Germinal center (tissue), 1 donor: ENCODE results near the gene CCNB3.
"Not testable (repeated sequence)": the region's sequence is repeated elsewhere in the genome, so short reads cannot be mapped to it uniquely, and the experiment has no call there.

Experiments used
- DNase-seq: peaks from one replicate; pipeline ENCODE4 v3.0.0; 2012; ENCODE audit warnings: mixed read lengths, low spot score

Gene CCNB3, protein sequence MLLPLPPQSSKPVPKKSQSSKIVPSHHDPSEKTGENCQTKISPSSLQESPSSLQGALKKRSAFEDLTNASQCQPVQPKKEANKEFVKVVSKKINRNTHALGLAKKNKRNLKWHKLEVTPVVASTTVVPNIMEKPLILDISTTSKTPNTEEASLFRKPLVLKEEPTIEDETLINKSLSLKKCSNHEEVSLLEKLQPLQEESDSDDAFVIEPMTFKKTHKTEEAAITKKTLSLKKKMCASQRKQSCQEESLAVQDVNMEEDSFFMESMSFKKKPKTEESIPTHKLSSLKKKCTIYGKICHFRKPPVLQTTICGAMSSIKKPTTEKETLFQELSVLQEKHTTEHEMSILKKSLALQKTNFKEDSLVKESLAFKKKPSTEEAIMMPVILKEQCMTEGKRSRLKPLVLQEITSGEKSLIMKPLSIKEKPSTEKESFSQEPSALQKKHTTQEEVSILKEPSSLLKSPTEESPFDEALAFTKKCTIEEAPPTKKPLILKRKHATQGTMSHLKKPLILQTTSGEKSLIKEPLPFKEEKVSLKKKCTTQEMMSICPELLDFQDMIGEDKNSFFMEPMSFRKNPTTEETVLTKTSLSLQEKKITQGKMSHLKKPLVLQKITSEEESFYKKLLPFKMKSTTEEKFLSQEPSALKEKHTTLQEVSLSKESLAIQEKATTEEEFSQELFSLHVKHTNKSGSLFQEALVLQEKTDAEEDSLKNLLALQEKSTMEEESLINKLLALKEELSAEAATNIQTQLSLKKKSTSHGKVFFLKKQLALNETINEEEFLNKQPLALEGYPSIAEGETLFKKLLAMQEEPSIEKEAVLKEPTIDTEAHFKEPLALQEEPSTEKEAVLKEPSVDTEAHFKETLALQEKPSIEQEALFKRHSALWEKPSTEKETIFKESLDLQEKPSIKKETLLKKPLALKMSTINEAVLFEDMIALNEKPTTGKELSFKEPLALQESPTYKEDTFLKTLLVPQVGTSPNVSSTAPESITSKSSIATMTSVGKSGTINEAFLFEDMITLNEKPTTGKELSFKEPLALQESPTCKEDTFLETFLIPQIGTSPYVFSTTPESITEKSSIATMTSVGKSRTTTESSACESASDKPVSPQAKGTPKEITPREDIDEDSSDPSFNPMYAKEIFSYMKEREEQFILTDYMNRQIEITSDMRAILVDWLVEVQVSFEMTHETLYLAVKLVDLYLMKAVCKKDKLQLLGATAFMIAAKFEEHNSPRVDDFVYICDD (N-terminal part only)

DNA sequence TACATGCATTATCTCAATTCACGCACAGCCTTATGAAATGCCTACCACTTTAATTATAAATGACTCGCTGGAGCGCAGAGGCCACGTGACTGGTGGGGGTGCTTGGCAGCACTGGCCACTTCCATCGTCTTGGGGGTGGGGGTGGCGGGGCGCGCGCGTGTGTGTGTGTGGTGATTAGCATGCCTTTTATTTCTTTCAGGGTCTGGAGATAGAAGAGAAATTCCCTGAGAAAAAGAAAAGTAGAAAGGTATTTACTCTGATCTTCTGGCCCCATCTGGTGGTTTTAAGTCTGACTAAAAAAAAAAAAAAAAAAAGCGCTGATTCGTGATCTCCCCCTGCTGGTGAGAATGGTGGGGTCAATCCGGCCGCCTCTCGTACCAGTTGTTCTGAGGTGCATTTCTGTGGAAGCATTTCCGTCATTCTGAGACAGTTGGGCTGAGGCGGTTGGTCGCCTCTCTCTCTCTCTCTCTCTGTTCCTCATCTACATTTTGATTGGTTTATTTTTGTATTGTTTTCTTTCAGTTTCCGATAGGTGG lies at the start of gene CCNB3:
Gene CCNB3, plus strand, starts transcription at position 402 of the 536 bp plus-strand sequence. CDS start 80,399 bp downstream, outside the sequence.
- peak; percentile 69 for DNase-seq

DNA sequence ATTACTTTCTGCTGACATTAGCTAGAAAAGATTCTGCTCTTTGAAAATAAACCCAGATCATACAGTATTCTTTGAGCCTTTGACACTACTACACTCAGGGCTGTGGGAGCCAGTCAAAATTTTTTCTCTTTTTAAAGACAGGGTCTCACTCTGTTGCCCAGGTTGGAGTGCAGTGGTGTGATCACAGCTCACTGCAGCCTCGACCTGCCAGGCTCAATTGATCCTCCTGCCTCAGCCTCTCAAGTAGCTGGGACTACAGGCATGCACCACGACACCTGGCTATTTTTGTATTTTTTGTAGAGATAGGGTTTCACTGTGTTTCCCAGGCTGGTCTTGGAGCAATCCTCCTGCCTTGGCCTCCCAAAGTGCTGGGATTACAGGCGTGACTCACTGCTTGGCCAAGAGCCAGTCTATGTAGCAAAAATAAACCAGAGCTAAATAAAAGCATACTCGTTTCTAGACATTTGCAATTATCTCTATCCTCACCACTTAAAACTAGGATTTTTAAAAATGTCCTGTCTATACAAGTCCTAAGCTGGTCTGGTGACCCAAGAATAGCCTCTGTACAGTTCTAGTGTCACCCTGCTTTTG lies 46.9 kb upstream of the CCNB3 start:
- DNase-seq, result no peak

DNA sequence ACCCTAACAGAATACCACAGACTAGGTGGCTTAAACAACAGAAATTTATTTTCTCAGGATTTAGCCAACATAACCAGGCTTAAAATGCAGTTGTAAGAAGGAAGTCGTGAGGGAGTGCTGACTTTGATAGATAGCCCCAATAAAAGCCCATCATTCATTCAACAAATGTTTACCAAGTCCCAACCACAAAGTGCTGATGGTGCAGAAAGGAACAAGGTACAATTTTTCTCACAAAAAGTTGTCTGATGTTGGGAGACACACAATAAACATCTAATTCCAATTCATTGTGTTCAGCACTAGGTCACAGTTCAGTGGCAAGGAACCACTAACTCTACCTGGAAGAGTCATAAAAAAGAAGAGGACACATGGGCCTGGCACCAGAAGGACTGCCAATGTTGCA lies 46.0 kb upstream of the CCNB3 start:
- DNase-seq, result no peak

- DNase-seq, result no peak
These were observed 43.4 kb upstream of the CCNB3 start for GRCh38 chrX:50161127-50161526.

- no peak for DNase-seq
These were observed 38.8 kb upstream of the CCNB3 start for GRCh38 chrX:50165727-50166126.

DNA sequence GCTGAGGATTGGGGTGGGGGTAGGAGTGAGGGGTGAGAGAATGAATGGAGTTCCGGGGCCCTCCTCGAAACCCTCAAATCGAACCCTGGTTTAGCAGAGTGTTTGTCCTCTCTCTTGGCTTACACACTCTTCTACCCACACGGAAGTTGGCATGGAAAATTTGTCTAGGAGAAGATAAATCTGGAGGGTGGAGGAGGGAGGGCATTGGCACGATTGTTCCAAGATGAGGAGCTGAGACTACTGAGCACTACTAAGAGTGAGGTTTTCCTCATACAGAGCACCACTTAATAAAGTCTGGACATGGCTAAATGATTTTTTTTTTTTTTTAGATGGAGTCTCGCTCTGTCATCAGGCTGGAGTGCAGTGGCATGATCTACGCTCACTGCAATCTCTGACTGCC lies 37.2 kb upstream of the CCNB3 start:
- DNase-seq, result no peak

GRCh38 chrX:50168241-50168687 lies 36.3 kb upstream of the CCNB3 start:
- no peak for DNase-seq

DNA sequence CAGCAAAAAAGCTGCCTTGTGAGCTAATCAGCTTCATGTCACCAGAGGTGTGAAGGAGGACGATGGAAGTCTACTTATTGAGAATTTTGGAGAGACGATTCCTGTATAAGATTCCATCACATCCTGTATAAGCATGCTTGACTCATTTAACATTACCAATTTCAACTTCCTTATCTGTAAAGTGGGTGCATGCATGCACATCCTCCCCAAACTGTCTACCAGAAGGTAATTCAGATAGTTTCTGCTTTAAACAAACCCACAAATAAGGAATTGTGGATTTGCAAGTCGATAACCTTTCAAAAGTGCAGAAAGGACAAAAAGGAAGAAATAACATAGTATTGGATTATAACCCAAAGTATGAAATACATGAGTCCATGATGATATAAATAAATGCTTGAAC lies 34.8 kb upstream of the CCNB3 start:
- no peak for DNase-seq

DNA sequence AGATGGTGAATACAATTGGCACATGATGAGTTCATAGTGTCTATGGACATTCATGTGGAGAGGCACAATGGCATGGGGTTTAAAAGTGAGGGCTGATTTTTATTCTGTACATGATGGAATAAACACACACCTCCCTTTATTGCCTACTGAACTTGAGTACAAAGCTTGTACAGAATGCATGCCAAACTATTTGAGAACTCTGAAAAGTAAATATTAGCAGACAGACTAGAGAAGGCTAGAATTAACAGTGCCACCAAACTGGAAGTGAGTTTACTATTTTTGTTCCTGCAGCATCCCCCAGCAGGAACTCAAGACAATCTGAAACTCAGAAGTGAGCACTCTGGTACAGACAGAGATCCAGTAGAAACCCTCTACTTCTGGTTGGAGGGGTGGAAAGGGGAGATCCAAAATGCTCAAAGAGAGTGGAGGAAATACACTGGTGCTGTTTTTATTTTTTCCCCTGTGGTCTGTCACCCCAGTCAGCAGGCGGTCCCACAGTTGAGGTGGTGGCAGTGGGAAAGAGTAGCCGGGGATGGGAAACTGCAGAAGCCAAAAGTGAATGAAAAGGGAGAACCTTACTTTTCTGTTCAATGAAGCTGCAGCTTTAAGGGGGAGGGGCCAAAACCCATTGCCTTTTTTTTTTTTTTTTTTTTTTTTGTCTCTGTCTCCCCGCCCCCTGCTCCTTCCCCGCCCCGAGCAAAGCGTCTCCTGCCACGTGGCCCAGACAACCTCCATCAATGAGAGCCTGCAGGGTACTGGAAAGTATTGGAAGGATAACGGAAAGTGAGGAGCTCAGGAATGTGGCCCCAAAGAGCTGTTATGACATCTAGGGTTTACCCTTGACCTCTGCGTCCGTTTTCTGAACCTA lies 24.3 kb upstream of the CCNB3 start:
- DNase-seq, result no peak

GRCh38 chrX:50183891-50184290 lies 20.7 kb upstream of the CCNB3 start:
- DNase-seq, result no peak

GRCh38 chrX:50188859-50189600 lies 15.5 kb upstream of the CCNB3 start:
- DNase-seq, result no peak

- no peak for DNase-seq
These were observed 6.2 kb upstream of the CCNB3 start for GRCh38 chrX:50198348-50198747.

GRCh38 chrX:50200907-50201306 lies 3.7 kb upstream of the CCNB3 start, which contains the start of gene AKAP4:
AKAP4 (minus strand) TSS chrX:50201007; CDS start chrX:50200889, 118 bp downstream.
- DNase-seq, result no peak

- DNase-seq, result no peak
These were observed 2.0 kb upstream of the CCNB3 start for GRCh38 chrX:50202539-50202938.

DNA sequence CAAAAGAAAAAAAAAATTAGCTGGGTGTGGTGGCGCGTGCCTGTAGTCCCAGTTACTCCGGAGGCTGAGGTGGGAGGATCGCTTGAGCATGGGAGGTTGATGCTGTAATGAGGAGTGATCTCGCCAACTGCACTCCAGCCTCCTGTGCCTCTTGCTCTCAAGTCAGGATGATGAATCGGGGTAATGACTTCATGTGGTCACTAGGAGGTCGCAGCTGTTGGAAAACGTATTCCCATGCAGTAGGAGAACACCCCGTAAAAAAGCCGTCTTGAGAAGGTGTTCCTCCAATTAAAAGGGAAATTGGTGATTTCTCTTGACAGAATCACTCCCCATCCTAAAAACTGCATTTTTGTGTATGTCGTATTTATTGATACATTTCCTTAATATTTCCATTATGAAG lies 2.2 kb downstream of the CCNB3 start:
- DNase-seq, result no peak

GRCh38 chrX:50211510-50211909 lies 6.9 kb downstream of the CCNB3 start:
- no peak for DNase-seq

DNA sequence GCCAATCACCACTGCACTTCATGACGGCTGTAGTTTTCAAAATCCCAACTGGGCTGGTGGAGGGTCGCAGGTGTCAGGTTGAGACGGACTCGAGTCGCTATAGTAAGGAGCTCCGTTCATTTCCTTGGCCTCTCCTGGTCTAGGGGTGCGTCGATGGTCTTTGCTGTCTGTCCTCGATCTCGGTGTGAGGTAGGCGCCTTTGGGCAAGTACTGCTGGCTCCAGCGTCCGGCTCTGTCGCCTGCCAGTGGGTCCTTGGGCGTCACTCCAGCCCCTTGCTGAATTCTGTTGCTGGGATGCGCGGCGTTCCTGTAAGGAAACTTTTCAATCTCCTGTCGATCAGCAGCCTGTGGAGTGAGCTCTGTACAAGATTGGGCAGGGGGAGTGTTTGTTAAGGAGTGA lies 76.7 kb downstream of the CCNB3 start:
- no peak for DNase-seq

DNA sequence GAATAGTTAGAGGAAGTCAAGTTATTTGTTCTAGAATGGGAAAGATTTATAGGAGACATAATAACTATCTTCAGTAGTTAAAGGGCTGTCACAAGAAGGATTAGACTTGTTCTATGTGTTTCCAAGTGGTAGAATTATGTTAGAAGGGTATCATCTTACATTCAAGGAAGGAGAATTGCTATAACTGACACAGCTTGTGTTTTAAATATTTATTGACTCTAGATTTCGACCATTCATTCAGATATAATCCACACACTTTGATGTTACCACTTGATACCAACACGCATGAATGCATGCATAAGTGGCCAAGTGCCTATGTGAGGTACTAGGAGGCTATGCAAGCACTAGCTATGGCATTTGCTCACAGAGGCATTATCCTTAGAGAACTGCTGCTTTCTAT lies 122.7 kb downstream of the CCNB3 start:
- DNase-seq, result no peak

DNA sequence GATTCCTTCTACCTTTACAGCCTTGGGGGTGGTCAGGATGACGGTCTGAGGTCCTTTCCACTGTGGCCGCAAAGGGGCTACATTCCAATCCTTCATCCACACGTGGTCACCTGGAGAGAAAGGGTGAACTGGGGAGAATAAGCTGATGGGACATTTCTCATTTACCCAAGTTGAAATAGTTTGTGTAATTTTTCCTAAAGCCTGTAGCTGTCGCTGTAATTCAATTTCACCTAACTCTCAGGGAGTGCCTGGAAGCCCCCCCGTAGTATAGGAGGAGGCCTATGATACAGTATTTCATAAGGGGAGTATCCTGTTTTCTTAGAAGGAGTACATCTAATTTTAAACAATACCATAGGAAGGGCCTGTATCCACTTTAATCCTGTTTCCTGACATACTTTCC lies 128.1 kb downstream of the CCNB3 start:
- not testable (repeated sequence) for DNase-seq

GRCh38 chrX:50333308-50333707 lies 128.7 kb downstream of the CCNB3 start:
- DNase-seq, result no peak
